Caco-2 (cell line): ENCODE measurements around the gene RALGAPA1. TPM values are rescaled to one million over a fixed set of nuclear protein-coding genes. Genes with fewer than 3 reads are reported as not detected.

Source experiments
- BruUV-seq: library from RNA; stranded (reverse); fragments of 400-500 nt; replicated peaks from 2 replicates; lab custom pipeline; 2021; lab: Mats Ljungman, UMichigan
- CTCF ChIA-PET: fragments of 300-600 bp; sonication (Branson Sonifier 250); formaldehyde crosslinking; loops from one replicate; lab custom pipeline; 2022; ENCODE audit warnings: antibody characterized with exemption; lab: Charles Lee
- POLR2A ChIA-PET: fragments of 300-600 bp; sonication (Branson Sonifier 250); formaldehyde crosslinking; loops from one replicate; lab custom pipeline; 2022; ENCODE audit warnings: antibody characterized with exemption; lab: Charles Lee
- DNase-seq, 2 experiments: peaks; one replicate each; pipeline versions ENCODE4 v3.0.0 to v3.0.0-alpha.2; 2020 to 2022
- H3K27me3 ChIP-seq: replicated peaks from 2 replicates; pipeline ENCODE4 v1.6.0; 2011; ENCODE audit warnings: low read length; ENCODE audit not compliant: control insufficient read depth, insufficient read depth
- H3K36me3 ChIP-seq: 2 replicates; pipeline ENCODE4 v1.5.1; 2011; ENCODE audit warnings: low read length; ENCODE audit not compliant: control insufficient read depth, insufficient read depth
- H3K4me1 ChIP-seq: fragments of 250-450 bp; sonication (Bioruptor Pico); 2 replicates; pipeline ENCODE4 v1.5.1; 2020; ENCODE audit warnings: mild to moderate bottlenecking
- H3K4me3 ChIP-seq: 2 replicates; pipeline ENCODE4 v1.5.1; 2011; ENCODE audit warnings: low read depth, mild to moderate bottlenecking, control low read depth, low read length
- H3K9me3 ChIP-seq: fragments of 250-450 bp; sonication (Bioruptor Pico); 2 replicates; pipeline ENCODE4 v1.5.1; 2020; ENCODE audit warnings: mild to moderate bottlenecking, moderate library complexity
- H3K27ac Mint-ChIP-seq: one replicate; pipeline ENCODE4 v1.8.0; 2022; ENCODE audit warnings: mixed read lengths; ENCODE audit not compliant: unreplicated experiment
- H3K27me3 Mint-ChIP-seq: one replicate; pipeline ENCODE4 v1.8.0; 2022; ENCODE audit warnings: mixed read lengths; ENCODE audit not compliant: insufficient read depth, unreplicated experiment
- H3K36me3 Mint-ChIP-seq: one replicate; pipeline ENCODE4 v1.8.0; 2022; ENCODE audit warnings: mild to moderate bottlenecking, mixed read lengths; ENCODE audit not compliant: insufficient read depth, unreplicated experiment
- H3K4me1 Mint-ChIP-seq: one replicate; pipeline ENCODE4 v1.8.0; 2022; ENCODE audit warnings: low read depth, mixed read lengths; ENCODE audit not compliant: unreplicated experiment
- H3K4me3 Mint-ChIP-seq: one replicate; pipeline ENCODE4 v1.8.0; 2022; ENCODE audit warnings: mild to moderate bottlenecking, moderate library complexity, mixed read lengths; ENCODE audit not compliant: unreplicated experiment
- H3K9me3 Mint-ChIP-seq: one replicate; pipeline ENCODE4 v1.8.0; 2022; ENCODE audit warnings: mixed read lengths; ENCODE audit not compliant: unreplicated experiment
- CTCF ChIP-seq, 2 experiments: fragments of 200-600 bp in 1 of 2; IDR thresholded peaks; 1 replicate in 1 of 2; 2 replicates in 1 of 2; pipeline versions ENCODE4 v1.5.1 to v1.8.0; 2011 to 2022; ENCODE audit warnings: antibody characterized with exemption in 1 of 2, control low read depth in 1 of 2, inconsistent platforms in 1 of 2, low read depth in 1 of 2, low read length in 1 of 2, mild to moderate bottlenecking in 1 of 2, moderate library complexity in 1 of 2; ENCODE audit not compliant: insufficient read depth in 1 of 2, severe bottlenecking in 1 of 2, unreplicated experiment in 1 of 2
- intact Hi-C: fragments of 100-400 bp; cut with micrococcal nuclease; formaldehyde crosslinking; loops from one replicate; pipeline ENCODE4 v1.10.0; 2022; ENCODE audit not compliant: unreplicated experiment
- total RNA-seq: library from RNA; stranded (reverse); gene quantifications from 2 replicates; pipeline ENCODE4 v1.2.3, GENCODE V29; 2022

RALGAPA1 gene
- total RNA-seq, 1 experiment from 2014 or later, result 28.9 TPM

- no TSS peak for BruUV-seq
- no peaks in the 10 kb centered on the region for H3K36me3 ChIP-seq
- intact Hi-C loops, result no loop called here
- H3K4me3 ChIP-seq, result no peak overlapping the region
- no peaks in the 10 kb centered on the region for H3K27me3 Mint-ChIP-seq
- H3K4me1 Mint-ChIP-seq, result no peaks in the 10 kb centered on the region
- CTCF ChIA-PET, result no interaction called here
- no peak for TF ChIP-seq CTCF (IDR thresholded peaks at IDR 0.05; ENCODE audit: insufficient read depth in 1 of 2, low read depth in 1 of 2, low read length in 1 of 2, severe bottlenecking in 1 of 2, unreplicated experiment in 1 of 2)
- H3K4me1 ChIP-seq, result no peaks in the 10 kb centered on the region
- no peak for DNase-seq
- no peaks in the 10 kb centered on the region for H3K9me3 Mint-ChIP-seq
- no peak overlapping the region for H3K27ac Mint-ChIP-seq
- no peak overlapping the region for H3K4me3 Mint-ChIP-seq
- H3K36me3 Mint-ChIP-seq, result no peaks in the 10 kb centered on the region
- POLR2A ChIA-PET, result no interaction called here
- H3K27me3 ChIP-seq, result no peaks in the 10 kb centered on the region
- H3K9me3 ChIP-seq, result no peaks in the 10 kb centered on the region
These were observed 237.5 kb downstream of the RALGAPA1 start for GRCh38 chr14:35571598-35571997.

- Histone ChIP-seq H3K9me3 (no peaks in the 10 kb centered on the region), H3K4me1 (no peaks in the 10 kb centered on the region), H3K36me3 (no peaks in the 10 kb centered on the region), H3K27me3 (no peaks in the 10 kb centered on the region), H3K4me3 (no peak overlapping the region)
- Mint-ChIP-seq H3K27ac (no peak overlapping the region), H3K27me3 (no peaks in the 10 kb centered on the region), H3K36me3 (no peaks in the 10 kb centered on the region), H3K4me1 (no peaks in the 10 kb centered on the region), H3K9me3 (no peaks in the 10 kb centered on the region), H3K4me3 (no peak overlapping the region)
- TF ChIP-seq CTCF (IDR thresholded peaks at IDR 0.05; ENCODE audit: insufficient read depth in 1 of 2, low read depth in 1 of 2, low read length in 1 of 2, severe bottlenecking in 1 of 2, unreplicated experiment in 1 of 2), result no peak
- intact Hi-C loops, result no loop called here
- DNase-seq, result no peak
- no TSS peak for BruUV-seq
- ChIA-PET CTCF (no interaction called here), POLR2A (no interaction called here)
These were observed 243.1 kb downstream of the RALGAPA1 start for GRCh38 chr14:35565871-35566464.

GRCh38 chr14:35558680-35559079, 250.4 kb downstream of the RALGAPA1 start:
- ChIA-PET POLR2A (no interaction called here), CTCF (no interaction called here)
- Histone ChIP-seq H3K36me3 (no peaks in the 10 kb centered on the region), H3K27me3 (no peaks in the 10 kb centered on the region), H3K9me3 (no peaks in the 10 kb centered on the region), H3K4me3 (no peak overlapping the region), H3K4me1 (no peaks in the 10 kb centered on the region)
- BruUV-seq, result no TSS peak
- no peak overlapping the region for H3K4me3 Mint-ChIP-seq
- intact Hi-C loops, result no loop called here
- no peaks in the 10 kb centered on the region for H3K36me3 Mint-ChIP-seq
- H3K27ac Mint-ChIP-seq, result no peak overlapping the region
- no peak for DNase-seq
- no peaks in the 10 kb centered on the region for H3K27me3 Mint-ChIP-seq
- H3K9me3 Mint-ChIP-seq, result no peaks in the 10 kb centered on the region
- TF ChIP-seq CTCF (IDR thresholded peaks at IDR 0.05; ENCODE audit: insufficient read depth in 1 of 2, low read depth in 1 of 2, low read length in 1 of 2, severe bottlenecking in 1 of 2, unreplicated experiment in 1 of 2), result no peak
- no peaks in the 10 kb centered on the region for H3K4me1 Mint-ChIP-seq
